GM23248 (cell line): ENCODE data around the gene TPO.

Experiments
- EZH2 ChIP-seq: fragments of 200-600 bp; sonication (generic); IDR thresholded peaks from 2 replicates; pipeline ENCODE4 v1.6.1; 2018; ENCODE audit warnings: antibody characterized with exemption, mild to moderate bottlenecking; ENCODE audit not compliant: insufficient read depth, poor library complexity, severe bottlenecking
- EZH2phosphoT487 ChIP-seq: fragments of 200-600 bp; sonication (generic); IDR thresholded peaks from 2 replicates; pipeline ENCODE4 v1.6.1; 2018; ENCODE audit warnings: antibody characterized with exemption, moderate library complexity, mild to moderate bottlenecking, low read depth; ENCODE audit not compliant: insufficient read depth

DNA sequence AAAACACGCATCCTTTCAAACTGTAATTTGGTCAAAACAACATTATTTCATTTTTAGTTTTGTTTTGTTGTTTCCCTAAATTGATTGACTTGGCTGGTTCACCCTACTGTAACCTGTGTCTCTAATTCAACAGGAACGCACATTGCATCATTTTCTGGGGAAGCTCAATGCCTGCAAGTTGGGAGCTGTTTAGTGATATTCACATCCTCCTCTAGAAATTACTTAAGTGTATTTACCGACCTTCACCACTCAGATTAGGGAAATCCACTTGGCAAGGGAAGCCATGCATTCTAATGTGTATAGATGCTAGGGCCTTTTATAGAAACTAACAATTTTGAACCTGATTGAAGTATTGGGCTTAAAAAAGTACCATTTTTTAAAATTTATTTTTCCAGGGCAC, 7.3 kb upstream of the TPO start:
- TF ChIP-seq EZH2 (no peak), EZH2phosphoT487 (no peak)
